Astrocyte of the spinal cord (primary cell): ENCODE data around the gene LDLRAD4.

Experiments used
- DNase-seq: peaks from one replicate; pipeline ENCODE4 v3.0.0; 2011; ENCODE audit warnings: low read depth, low spot score
- H3K4me3 ChIP-seq: 2 replicates; pipeline ENCODE4 v1.5.1; 2011; ENCODE audit warnings: low read depth, mild to moderate bottlenecking, low read length, moderate library complexity
- CTCF ChIP-seq: IDR thresholded peaks from 2 replicates; pipeline ENCODE4 v1.5.1; 2012; ENCODE audit warnings: low read depth, mild to moderate bottlenecking, low read length, inconsistent platforms
- in situ Hi-C: cut with HindIII; loops from 2 replicates; pipeline ENCODE4 v1.10.0; 2017; ENCODE audit warnings: low sequenced_read_pairs

The LDLRAD4 gene

GRCh38 chr18:13280070-13280795 lies 61.7 kb downstream of the LDLRAD4 start:
- no peak for TF ChIP-seq CTCF
- no peak overlapping the region for H3K4me3 ChIP-seq
- in situ Hi-C loops, result no loop called here
- DNase-seq, result no peak

- in situ Hi-C loops, result no loop called here
- TF ChIP-seq CTCF, result no peak
Observed at GRCh38 chr18:13281406-13281805, 62.8 kb downstream of the LDLRAD4 start.

GRCh38 chr18:13283746-13284145 lies 65.2 kb downstream of the LDLRAD4 start:
- no peak for TF ChIP-seq CTCF
- in situ Hi-C loops, result no loop called here
- no peak for DNase-seq
- no peak overlapping the region for H3K4me3 ChIP-seq

More at GRCh38 chr18:13281406-13281805, 62.8 kb downstream of the LDLRAD4 start:
- H3K4me3 ChIP-seq, result no peak overlapping the region
- DNase-seq, result no peak

GRCh38 chr18:13284330-13285027 lies 65.9 kb downstream of the LDLRAD4 start:
- no peak for TF ChIP-seq CTCF
- no peak overlapping the region for H3K4me3 ChIP-seq
- in situ Hi-C loops, result no loop called here
- DNase-seq, result no peak

GRCh38 chr18:13285874-13286273 lies 67.3 kb downstream of the LDLRAD4 start:
- no peak overlapping the region for H3K4me3 ChIP-seq
- no peak for DNase-seq
- no peak for TF ChIP-seq CTCF
- in situ Hi-C loops, result no loop called here

- no peak overlapping the region for H3K4me3 ChIP-seq
- in situ Hi-C loops, result no loop called here
- no peak for TF ChIP-seq CTCF
- DNase-seq, result no peak
Observed at GRCh38 chr18:13286456-13287125, 68.0 kb downstream of the LDLRAD4 start.
